ENCODE measurements around the gene RPS6KA5. TPM values are rescaled to one million over a fixed set of nuclear protein-coding genes. Genes with fewer than 3 reads are reported as not detected.
"Not testable (repeated sequence)": the region's sequence is repeated elsewhere in the genome, so short reads cannot be mapped to it uniquely, and the experiment has no call there.

The RPS6KA5 gene
- polyA plus RNA-seq, 2 of the 4 experiments (the other 2 are of a cell fraction) = 2.2 to 4.1 TPM

- TF ChIP-seq ELK1 (IDR thresholded peaks at IDR 0.05; ENCODE audit: low read depth, low read length) = no peak
These were observed 42.7 kb upstream of the RPS6KA5 start (continued) for GRCh38 chr14:91103116-91103515.

GRCh38 chr14:91100102-91100501, 39.7 kb upstream of the RPS6KA5 start:
- Histone ChIP-seq H3K4me1 (peaks cover 14% of the 10 kb centered on the region; the same call in 2 of the 3 replicates), H3K27ac (no peak overlapping the region), H3K9me3 (no peaks in the 10 kb centered on the region), H3K4me2 (no peak overlapping the region), H3K4me3 (no peak overlapping the region)
- TF ChIP-seq MAFK (IDR thresholded peaks at IDR 0.05; ENCODE audit: partially characterized antibody) (no peak), CBX8 (IDR thresholded peaks at IDR 0.05) (no peak), KDM1A (IDR thresholded peaks at IDR 0.05; ENCODE audit: low read depth) (no peak), NFE2L2 (conservative IDR thresholded peaks at IDR 0.05; ENCODE audit: low read length) (no peak), NR3C1 (IDR thresholded peaks at IDR 0.05) (no peak), FOXS1 (CRISPR knock-in tag; IDR thresholded peaks at IDR 0.05) (no peak), TP53 (CRISPR knock-in tag; IDR thresholded peaks at IDR 0.05) (no peak), ZSCAN20 (CRISPR knock-in tag; IDR thresholded peaks at IDR 0.05) (no peak), EP300 (IDR thresholded peaks at IDR 0.05) (no peak), MAX (IDR thresholded peaks at IDR 0.05) (no peak), ESRRA (IDR thresholded peaks at IDR 0.05; ENCODE audit: borderline replicate concordance, low read length) (no peak), HES2 (IDR thresholded peaks at IDR 0.05) (no peak), SREBF2 (IDR thresholded peaks at IDR 0.05) (no peak), ATOH8 (CRISPR knock-in tag; IDR thresholded peaks at IDR 0.05; ENCODE audit: low read depth) (no peak), CHD4 (IDR thresholded peaks at IDR 0.05; ENCODE audit: borderline replicate concordance) (no peak), POLR2AphosphoS2 (conservative IDR thresholded peaks at IDR 0.05; ENCODE audit: low read length) (no peak), HOXA7 (CRISPR knock-in tag; IDR thresholded peaks at IDR 0.05) (no peak), RNF2 (IDR thresholded peaks at IDR 0.05; ENCODE audit: borderline replicate concordance, low read depth) (no peak)
- ATAC-seq (no peak), DNase-seq (ENCODE audit: low read depth in 1 of 2, low spot score in 1 of 2) (no peak), FAIRE-seq (no peak)
- ChIA-PET POLR2A (interaction anchor here (0.9 kb wide), 1 partner anchor 14 kb away, joined by 3 read pairs; the partner anchor contains the start of gene DGLUCY), CTCF (interaction anchor here (0.9 kb wide), 1 partner anchor 197 kb away, joined by 3 read pairs; no protein-coding TSS in a partner anchor)
- 83% methylated on average over 5 of the region's 5 CpGs for WGBS (ENCODE audit: missing lambda C conversion rate)

GRCh38 chr14:91098591-91098990, 38.1 kb upstream of the RPS6KA5 start:
- peak in 1 of 2 experiments; percentile 71; a peak in 3 of 6 replicates for ATAC-seq
- H3K4me3 ChIP-seq = no peak overlapping the region
- TF ChIP-seq FOXS1 (CRISPR knock-in tag; IDR thresholded peaks at IDR 0.05) (no peak), MYC (IDR thresholded peaks at IDR 0.05; ENCODE audit: borderline replicate concordance, low read length) (no peak), CEBPB (IDR thresholded peaks at IDR 0.05) (no peak), ZC3H11A (IDR thresholded peaks at IDR 0.05) (no peak), SREBF2 (IDR thresholded peaks at IDR 0.05) (no peak), RCOR1 (IDR thresholded peaks at IDR 0.05; ENCODE audit: low read depth, low read length) (no peak), E2F6 (IDR thresholded peaks at IDR 0.05; ENCODE audit: borderline replicate concordance, low read depth) (no peak), JUN (IDR thresholded peaks at IDR 0.05) (no peak), HDAC2 (IDR thresholded peaks at IDR 0.05) (no peak), PBX3 (IDR thresholded peaks at IDR 0.05) (no peak), HOXB5 (CRISPR knock-in tag; IDR thresholded peaks at IDR 0.05) (no peak), HES2 (IDR thresholded peaks at IDR 0.05) (no peak)
- WGBS (ENCODE audit: missing lambda C conversion rate) = 7% methylated on average over 3 of the region's 3 CpGs
- H3K27ac ChIP-seq = no peak overlapping the region
- H3K9me3 ChIP-seq = no peaks in the 10 kb centered on the region
- peak overlapping the region; percentile 28; the same call in 2 of the 3 replicates for H3K4me2 ChIP-seq
- peak in 1 of 2 experiments; percentile 24 for DNase-seq (ENCODE audit: low read depth in 1 of 2, low spot score in 1 of 2)
- no peak for FAIRE-seq
- ChIA-PET POLR2A (no interaction called here), CTCF (interaction anchor here (1.7 to 2.1 kb wide), 2 partner anchors 15 to 79 kb away, joined by 5 read pairs; no protein-coding TSS in a partner anchor)
- H3K4me1 ChIP-seq = peaks cover 14% of the 10 kb centered on the region; the same call in 2 of the 3 replicates

- Histone ChIP-seq H3K27ac (0 out of 6 replicates have a peak overlapping the region, but pooled peaks of 1 of the 2 experiments have one; percentile 7), H3K4me1 (peaks cover 14% of the 10 kb centered on the region; the same call in 2 of the 3 replicates)
- ChIA-PET CTCF (interaction anchor here (1.7 to 2.1 kb wide), 2 partner anchors 14 to 80 kb away, joined by 5 read pairs; no protein-coding TSS in a partner anchor), POLR2A (interaction anchor here (1.6 kb wide), 1 partner anchor 16 kb away, joined by 4 read pairs; the partner anchor contains the start of gene DGLUCY)
- WGBS (ENCODE audit: missing lambda C conversion rate) = 94% methylated on average over 5 of the region's 5 CpGs
- not testable (repeated sequence) for ATAC-seq; DNase-seq (ENCODE audit: low read depth in 1 of 2, low spot score in 1 of 2); FAIRE-seq; H3K4me3 ChIP-seq; H3K9me3 ChIP-seq; H3K4me2 ChIP-seq
These were observed 37.2 kb upstream of the RPS6KA5 start for GRCh38 chr14:91097657-91098056.
